Endothelial cell of umbilical vein (primary cell): ENCODE data around the gene LCOR.

Experiments
- GATA2 ChIP-seq: IDR thresholded peaks from 2 replicates; pipeline ENCODE4 v1.7.0; 2011; ENCODE audit warnings: low read depth, mild to moderate bottlenecking, moderate library complexity, mixed read lengths, low read length; ENCODE audit not compliant: insufficient read length, insufficient read depth
- POLR2A ChIP-seq: IDR thresholded peaks from 2 replicates; pipeline ENCODE4 v1.6.1; 2012; ENCODE audit warnings: low read depth, mild to moderate bottlenecking, control low read depth, low read length

GRCh38 chr10:96835899-96836298, 3.8 kb downstream of the LCOR start:
- no peak for TF ChIP-seq POLR2A
- no peak for TF ChIP-seq GATA2
